OCI-LY1 (cell line): ENCODE data around the gene ZSWIM3.

Experiments
- H2AFZ ChIP-seq: fragments of 200-600 bp; sonication (generic), shearing (Covaris generic); 2 replicates; pipeline ENCODE4 v1.6.0; 2014; ENCODE audit warnings: antibody characterized with exemption, mild to moderate bottlenecking, low read length
- H3F3A ChIP-seq: fragments of 200-600 bp; sonication (generic), shearing (Covaris generic); 2 replicates; pipeline ENCODE4 v1.6.0; 2014; ENCODE audit warnings: mild to moderate bottlenecking, antibody characterized with exemption, low read length, moderate library complexity; ENCODE audit not compliant: insufficient read depth
- H3K27ac ChIP-seq: fragments of 200-600 bp; sonication (generic); 2 replicates; pipeline ENCODE4 v1.5.1; 2014; ENCODE audit warnings: low read length, mixed run types, mild to moderate bottlenecking, low read depth; ENCODE audit not compliant: poor library complexity, severe bottlenecking
- H3K27me3 ChIP-seq: fragments of 200-600 bp; sonication (generic); 2 replicates; pipeline ENCODE4 v1.6.0; 2014; ENCODE audit warnings: antibody characterized with exemption, mild to moderate bottlenecking, low read length, moderate library complexity; ENCODE audit not compliant: insufficient read depth
- H3K36me3 ChIP-seq: fragments of 200-600 bp; sonication (generic); 2 replicates; pipeline ENCODE4 v1.6.1; 2014; ENCODE audit warnings: mild to moderate bottlenecking, antibody characterized with exemption, low read length, moderate library complexity, mixed read lengths; ENCODE audit not compliant: insufficient read depth
- H3K4me1 ChIP-seq: fragments of 200-600 bp; sonication (generic); 2 replicates; pipeline ENCODE4 v1.5.1; 2014; ENCODE audit warnings: mild to moderate bottlenecking, low read length, moderate library complexity; ENCODE audit not compliant: insufficient read depth, severe bottlenecking
- H3K4me2 ChIP-seq: fragments of 200-600 bp; sonication (generic), shearing (Covaris generic); 2 replicates; pipeline ENCODE4 v1.6.1; 2014; ENCODE audit warnings: low read length
- H3K4me3 ChIP-seq: fragments of 200-600 bp; sonication (generic); 2 replicates; pipeline ENCODE4 v1.5.1; 2014; ENCODE audit warnings: low read length, low read depth, mild to moderate bottlenecking, mixed read lengths; ENCODE audit not compliant: poor library complexity, severe bottlenecking
- H3K79me2 ChIP-seq: fragments of 200-600 bp; shearing (Covaris generic); 2 replicates; pipeline ENCODE4 v1.6.1; 2016; ENCODE audit warnings: mixed run types, low read length, mixed read lengths; ENCODE audit not compliant: insufficient read depth
- H3K9ac ChIP-seq: fragments of 200-600 bp; sonication (generic), shearing (Covaris generic); 2 replicates; pipeline ENCODE4 v1.6.1; 2014; ENCODE audit warnings: mild to moderate bottlenecking, low read length, mixed read lengths
- H3K9me2 ChIP-seq: fragments of 200-600 bp; sonication (generic), shearing (Covaris generic); 2 replicates; pipeline ENCODE4 v1.6.1; 2014; ENCODE audit warnings: low read depth, mild to moderate bottlenecking, low read length, mixed read lengths
- H3K9me3 ChIP-seq: fragments of 200-600 bp; shearing (Covaris generic); 2 replicates; pipeline ENCODE4 v1.6.1; 2014; ENCODE audit warnings: low read length, mixed read lengths
- H4K20me1 ChIP-seq: fragments of 200-600 bp; sonication (generic), shearing (Covaris generic); 2 replicates; pipeline ENCODE4 v1.6.0; 2016; ENCODE audit warnings: mild to moderate bottlenecking, low read length; ENCODE audit not compliant: insufficient read depth
- CTCF ChIP-seq: fragments of 200-600 bp; sonication (generic), shearing (Covaris generic); IDR thresholded peaks from 2 replicates; pipeline ENCODE4 v1.5.1; 2017; ENCODE audit warnings: mild to moderate bottlenecking, antibody characterized with exemption, low read length, moderate library complexity, mixed read lengths
- EZH2 ChIP-seq: fragments of 200-600 bp; sonication (generic), shearing (Covaris generic); IDR thresholded peaks from 2 replicates; pipeline ENCODE4 v1.8.0; 2017; ENCODE audit warnings: borderline replicate concordance, mixed run types, mild to moderate bottlenecking, antibody characterized with exemption, low read length, moderate library complexity, mixed read lengths

The ZSWIM3 gene

GRCh38 chr20:45867136-45867818 lies 9.9 kb downstream of the ZSWIM3 start:
- TF ChIP-seq CTCF (no peak), EZH2 (no peak)
- Histone ChIP-seq H3K9ac (no peak overlapping the region), H4K20me1 (no peaks in the 10 kb centered on the region), H3K4me3 (no peak overlapping the region), H3F3A (no peaks in the 10 kb centered on the region), H2AFZ (no peak overlapping the region), H3K4me2 (no peak overlapping the region), H3K27me3 (no peaks in the 10 kb centered on the region), H3K27ac (no peak overlapping the region), H3K79me2 (no peaks in the 10 kb centered on the region), H3K36me3 (no peaks in the 10 kb centered on the region), H3K9me3 (no peaks in the 10 kb centered on the region), H3K4me1 (no peaks in the 10 kb centered on the region), H3K9me2 (no peaks in the 10 kb centered on the region)

- Histone ChIP-seq H3K79me2 (no peaks in the 10 kb centered on the region), H3K27ac (no peak overlapping the region), H3K9me2 (no peaks in the 10 kb centered on the region), H3K27me3 (no peaks in the 10 kb centered on the region), H3F3A (no peaks in the 10 kb centered on the region), H2AFZ (no peak overlapping the region), H3K4me3 (no peak overlapping the region), H3K9ac (no peak overlapping the region), H3K4me2 (no peak overlapping the region), H3K36me3 (0 out of 2 replicates have a peak, but pooled peaks cover 3% of the 10 kb centered on the region), H3K4me1 (no peaks in the 10 kb centered on the region), H3K9me3 (no peaks in the 10 kb centered on the region), H4K20me1 (no peaks in the 10 kb centered on the region)
- TF ChIP-seq EZH2 (no peak), CTCF (no peak)
Observed at GRCh38 chr20:45867819-45868176, 10.4 kb downstream of the ZSWIM3 start.

GRCh38 chr20:45872626-45873025 lies 15.2 kb downstream of the ZSWIM3 start:
- Histone ChIP-seq H3K36me3 (peaks cover 14% of the 10 kb centered on the region; the same call in 1 of the 2 replicates), H3K9me3 (no peaks in the 10 kb centered on the region), H3K79me2 (no peaks in the 10 kb centered on the region), H3K27me3 (no peaks in the 10 kb centered on the region), H3K9me2 (no peaks in the 10 kb centered on the region), H3K4me2 (no peak overlapping the region), H3K4me1 (no peaks in the 10 kb centered on the region), H3K4me3 (no peak overlapping the region), H3F3A (no peaks in the 10 kb centered on the region), H2AFZ (no peak overlapping the region), H3K9ac (no peak overlapping the region), H4K20me1 (no peaks in the 10 kb centered on the region), H3K27ac (no peak overlapping the region)
- no peak for TF ChIP-seq EZH2
